HL-60/S4 treated with phorbol 12-myristate 13-acetate at 8.2 ng/mL for 4 days and 3 days (cell line): ENCODE results near the gene TRAPPC12.

Experiments
- in situ Hi-C: fragments of 300-500 bp; cut with MboI; formaldehyde crosslinking; loops from 2 replicates; pipeline ENCODE4 v1.15.0; 2022; ENCODE audit warnings: low sequenced_read_pairs

Gene TRAPPC12

GRCh38 chr2:3465844-3466481 lies 86.5 kb downstream of the TRAPPC12 start:
- in situ Hi-C loops: no loop called here

GRCh38 chr2:3466482-3466863 lies 87.0 kb downstream of the TRAPPC12 start:
- in situ Hi-C loops: no loop called here

- in situ Hi-C loops: no loop called here
Measured at GRCh38 chr2:3466966-3467365, 87.5 kb downstream of the TRAPPC12 start.

- in situ Hi-C loops: no loop called here
Measured at GRCh38 chr2:3467654-3468053, 88.2 kb downstream of the TRAPPC12 start.

GRCh38 chr2:3468296-3468988 lies 88.9 kb downstream of the TRAPPC12 start:
- in situ Hi-C loops: no loop called here

- in situ Hi-C loops: no loop called here
Measured at GRCh38 chr2:3469486-3469885, 90.0 kb downstream of the TRAPPC12 start.

GRCh38 chr2:3470166-3470651 lies 90.7 kb downstream of the TRAPPC12 start:
- in situ Hi-C loops: no loop called here

- in situ Hi-C loops: no loop called here
Measured at GRCh38 chr2:3470856-3471737, 91.6 kb downstream of the TRAPPC12 start.

GRCh38 chr2:3472296-3472695 lies 92.8 kb downstream of the TRAPPC12 start:
- in situ Hi-C loops: no loop called here

- in situ Hi-C loops: no loop called here
Measured at GRCh38 chr2:3472966-3473365, 93.5 kb downstream of the TRAPPC12 start.

GRCh38 chr2:3475771-3476170 lies 96.3 kb downstream of the TRAPPC12 start:
- in situ Hi-C loops: no loop called here

- in situ Hi-C loops: no loop called here
Measured at GRCh38 chr2:3476321-3476984, 97.0 kb downstream of the TRAPPC12 start.

- in situ Hi-C loops: no loop called here
Measured at GRCh38 chr2:3476985-3477327, 97.5 kb downstream of the TRAPPC12 start.

- in situ Hi-C loops: no loop called here
Measured at GRCh38 chr2:3478846-3479385, 99.4 kb downstream of the TRAPPC12 start.

- in situ Hi-C loops: no loop called here
Measured at GRCh38 chr2:3479430-3480320, 100.2 kb downstream of the TRAPPC12 start.

- in situ Hi-C loops: no loop called here
Measured at GRCh38 chr2:3480352-3481010, 101.0 kb downstream of the TRAPPC12 start.

- in situ Hi-C loops: no loop called here
Measured at GRCh38 chr2:3481011-3481400, 101.5 kb downstream of the TRAPPC12 start.

- in situ Hi-C loops: no loop called here
Measured at GRCh38 chr2:3481736-3482362, 102.4 kb downstream of the TRAPPC12 start.

GRCh38 chr2:3482363-3482821 lies 102.9 kb downstream of the TRAPPC12 start:
- in situ Hi-C loops: no loop called here
